H9 (cell line): ENCODE data around the gene SLC2A1. TPM values are rescaled to one million over a fixed set of nuclear protein-coding genes. Genes with fewer than 3 reads are reported as not detected.

Source experiments
- DNase-seq: peaks from one replicate; pipeline ENCODE4 v3.0.0-alpha.2; 2017
- H2AFZ ChIP-seq: one replicate; pipeline ENCODE4 v1.6.1; 2013; ENCODE audit warnings: mild to moderate bottlenecking, low read length, control low read depth, moderate library complexity
- H2AK5ac ChIP-seq: 2 replicates; pipeline ENCODE4 v1.6.1; 2013; ENCODE audit warnings: low read length, control low read depth, mixed read lengths; ENCODE audit not compliant: insufficient read length
- H2BK120ac ChIP-seq: one replicate; pipeline ENCODE4 v1.6.1; 2013; ENCODE audit warnings: low read depth, mild to moderate bottlenecking, low read length, control low read depth, inconsistent platforms; ENCODE audit not compliant: poor library complexity, severe bottlenecking
- H2BK12ac ChIP-seq: 2 replicates; pipeline ENCODE4 v1.6.1; 2013; ENCODE audit warnings: low read length, control low read depth, mixed read lengths, low read depth; ENCODE audit not compliant: insufficient read length
- H2BK15ac ChIP-seq: 2 replicates; pipeline ENCODE4 v1.6.1; 2013; ENCODE audit warnings: low read depth, low read length, control low read depth
- H2BK20ac ChIP-seq: one replicate; pipeline ENCODE4 v1.6.1; 2013; ENCODE audit warnings: low read depth, mild to moderate bottlenecking, low read length, control low read depth, inconsistent platforms; ENCODE audit not compliant: poor library complexity, severe bottlenecking
- H2BK5ac ChIP-seq: 2 replicates; pipeline ENCODE4 v1.6.1; 2013; ENCODE audit warnings: low read length, control low read depth, mixed read lengths; ENCODE audit not compliant: insufficient read length
- H3K14ac ChIP-seq: 2 replicates; pipeline ENCODE4 v1.6.1; 2013; ENCODE audit warnings: low read length, control low read depth; ENCODE audit not compliant: insufficient read depth
- H3K18ac ChIP-seq: 2 replicates; pipeline ENCODE4 v1.6.1; 2013; ENCODE audit warnings: low read depth, mild to moderate bottlenecking, mixed read lengths, low read length, control low read depth; ENCODE audit not compliant: insufficient read length
- H3K23ac ChIP-seq: 2 replicates; pipeline ENCODE4 v1.6.1; 2013; ENCODE audit warnings: low read length, control low read depth, mixed read lengths, low read depth; ENCODE audit not compliant: insufficient read length
- H3K23me2 ChIP-seq: 2 replicates; pipeline ENCODE4 v1.6.1; 2013; ENCODE audit warnings: low read depth, mild to moderate bottlenecking, mixed read lengths, low read length, control low read depth; ENCODE audit not compliant: insufficient read length, poor library complexity, severe bottlenecking
- H3K27ac ChIP-seq: 2 replicates; pipeline ENCODE4 v1.5.1; 2013; ENCODE audit warnings: low read length, control low read depth, mixed read lengths, low read depth; ENCODE audit not compliant: insufficient read length
- H3K27me3 ChIP-seq: 2 replicates; pipeline ENCODE4 v1.6.1; 2013; ENCODE audit warnings: low read length, control low read depth, inconsistent platforms; ENCODE audit not compliant: insufficient read depth
- H3K4ac ChIP-seq: 2 replicates; pipeline ENCODE4 v1.6.1; 2013; ENCODE audit warnings: low read depth, mild to moderate bottlenecking, control low read depth, inconsistent platforms, low read length, moderate library complexity
- H3K4me1 ChIP-seq: 2 replicates; pipeline ENCODE4 v1.6.1; 2013; ENCODE audit warnings: low read length, control low read depth, inconsistent platforms; ENCODE audit not compliant: insufficient read depth
- H3K4me2 ChIP-seq: 2 replicates; pipeline ENCODE4 v1.6.1; 2013; ENCODE audit warnings: low read length, control low read depth, mixed read lengths; ENCODE audit not compliant: insufficient read length, insufficient read depth
- H3K56ac ChIP-seq: 2 replicates; pipeline ENCODE4 v1.6.1; 2013; ENCODE audit warnings: low read depth, mild to moderate bottlenecking, mixed read lengths, low read length, control low read depth; ENCODE audit not compliant: insufficient read length
- H3K79me1 ChIP-seq: 2 replicates; pipeline ENCODE4 v1.6.1; 2013; ENCODE audit warnings: low read depth, mild to moderate bottlenecking, moderate library complexity, low read length, control low read depth, inconsistent platforms; ENCODE audit not compliant: insufficient read depth, poor library complexity, severe bottlenecking
- H3K79me2 ChIP-seq: 2 replicates; pipeline ENCODE4 v1.6.1; 2013; ENCODE audit warnings: low read length, control low read depth, inconsistent platforms; ENCODE audit not compliant: insufficient read depth
- H3K9ac ChIP-seq: 2 replicates; pipeline ENCODE4 v1.6.1; 2013; ENCODE audit warnings: low read length, control low read depth, mixed read lengths; ENCODE audit not compliant: insufficient read length; ENCODE audit errors: extremely low read depth
- H3K9me3 ChIP-seq: one replicate; pipeline ENCODE4 v1.6.1; 2013; ENCODE audit warnings: low read depth, low read length, inconsistent platforms; ENCODE audit not compliant: control insufficient read depth
- H3T11ph ChIP-seq: one replicate; pipeline ENCODE4 v1.6.1; 2013; ENCODE audit warnings: mild to moderate bottlenecking, low read length, control low read depth, inconsistent platforms
- H4K20me1 ChIP-seq: one replicate; pipeline ENCODE4 v1.6.1; 2013; ENCODE audit not compliant: control insufficient read depth, insufficient read length, insufficient read depth
- H4K5ac ChIP-seq: 2 replicates; pipeline ENCODE4 v1.6.1; 2013; ENCODE audit warnings: low read depth, mild to moderate bottlenecking, mixed read lengths, low read length, control low read depth; ENCODE audit not compliant: insufficient read length
- H4K8ac ChIP-seq: replicated peaks from 2 replicates; pipeline ENCODE4 v1.6.1; 2013; ENCODE audit warnings: low read length, control low read depth, mixed read lengths, low read depth; ENCODE audit not compliant: insufficient read length
- H4K91ac ChIP-seq: 2 replicates; pipeline ENCODE4 v1.6.1; 2013; ENCODE audit warnings: low read depth, mild to moderate bottlenecking, moderate library complexity, mixed read lengths, low read length, control low read depth; ENCODE audit not compliant: insufficient read length
- H3K27ac Mint-ChIP-seq, 3 experiments: 2 replicates in 2 of 3; 3 replicates in 1 of 3; pipeline ENCODE4 v1.8.0; 2020 to 2021; ENCODE audit warnings: mixed read lengths in 3 of 3, mild to moderate bottlenecking in 1 of 3, moderate library complexity in 1 of 3
- H3K27me3 Mint-ChIP-seq: 2 replicates; pipeline ENCODE4 v1.8.0; 2021; ENCODE audit warnings: low read depth, mild to moderate bottlenecking, moderate library complexity, mixed read lengths
- H3K36me3 Mint-ChIP-seq, 3 experiments: 2 replicates in 2 of 3; 3 replicates in 1 of 3; pipeline ENCODE4 v1.8.0; 2020 to 2021; ENCODE audit warnings: low read depth in 3 of 3, mixed read lengths in 3 of 3; ENCODE audit not compliant: insufficient read depth in 1 of 3
- H3K4me1 Mint-ChIP-seq, 2 experiments: 2 replicates each; pipeline ENCODE4 v1.8.0; 2020; ENCODE audit warnings: mixed read lengths in 2 of 2
- H3K4me3 Mint-ChIP-seq, 2 experiments: 2 replicates in 1 of 2; 3 replicates in 1 of 2; pipeline ENCODE4 v1.8.0; 2020 to 2021; ENCODE audit warnings: mild to moderate bottlenecking in 2 of 2, mixed read lengths in 2 of 2, moderate library complexity in 1 of 2
- H3K9me3 Mint-ChIP-seq, 2 experiments: 2 replicates in 1 of 2; 3 replicates in 1 of 2; pipeline ENCODE4 v1.8.0; 2020; ENCODE audit warnings: mild to moderate bottlenecking in 2 of 2, mixed read lengths in 2 of 2, moderate library complexity in 1 of 2
- CTCF ChIP-seq: fragments of 200-600 bp; sonication (generic); conservative IDR thresholded peaks from 3 replicates; pipeline ENCODE4 v1.8.0; 2021; ENCODE audit warnings: antibody characterized with exemption, mild to moderate bottlenecking
- WGBS: extraction: QIAGEN DNeasy Blood & Tissue Kit; methylation state at CpG from one replicate; pipeline ENCODE4 v1.1.7; 2013; ENCODE audit warnings: missing lambda C conversion rate, low lambda C conversion rate, mixed read lengths; ENCODE audit not compliant: insufficient read length; ENCODE audit errors: extremely low coverage; 5-methylcytosine and 5-hydroxymethylcytosine counted together
- total RNA-seq: library from RNA; stranded (reverse); gene quantifications from 2 replicates; pipeline ENCODE4 v1.2.1, GENCODE V29; 2021

The SLC2A1 gene
- total RNA-seq, 1 experiment from 2014 or later = 186 TPM

GRCh38 chr1:42979036-42979430, 20.4 kb upstream of the SLC2A1 start:
- Histone ChIP-seq H3K23me2 (no peaks in the 10 kb centered on the region), H2BK20ac (no peak overlapping the region), H3K4ac (no peak overlapping the region), H3K4me2 (no peak overlapping the region), H4K8ac (no peak overlapping the region), H3K23ac (no peak overlapping the region), H3K9me3 (no peaks in the 10 kb centered on the region), H3K18ac (no peak overlapping the region), H3K9ac (no peak overlapping the region), H2BK15ac (no peak overlapping the region), H3K56ac (no peak overlapping the region), H3K14ac (no peak overlapping the region), H4K5ac (no peak overlapping the region), H4K91ac (no peak overlapping the region), H4K20me1 (no peaks in the 10 kb centered on the region), H3T11ph (no peak overlapping the region), H2AFZ (no peak overlapping the region), H3K27ac (no peak overlapping the region), H3K27me3 (no peaks in the 10 kb centered on the region), H2BK12ac (no peak overlapping the region), H3K79me1 (no peaks in the 10 kb centered on the region), H2AK5ac (no peak overlapping the region), H2BK120ac (no peak overlapping the region), H3K79me2 (no peaks in the 10 kb centered on the region), H2BK5ac (no peak overlapping the region), H3K4me1 (peaks cover 19% of the 10 kb centered on the region; the same call in 1 of the 2 replicates)
- no peak for DNase-seq
- WGBS = no CpG with 5 or more reads among the region's 2 CpGs
- Mint-ChIP-seq H3K4me1 (peaks cover 28% of the 10 kb centered on the region in 2 experiments), H3K4me3 (peak overlapping the region in 1 of 2 experiments; percentile 7; a peak in 1 of 5 replicates), H3K9me3 (no peaks in the 10 kb centered on the region), H3K27ac (peak overlapping the region in 1 of 3 experiments; percentile 21; a peak in 2 of 7 replicates), H3K27me3 (no peaks in the 10 kb centered on the region), H3K36me3 (peaks cover 28 to 50% (median 45%) of the 10 kb centered on the region in 3 experiments)
- TF ChIP-seq CTCF = no peak
